Type B pancreatic cell (in vitro differentiated cells): Measurements from ENCODE around the gene RNH1. TPM values are rescaled to one million over a fixed set of nuclear protein-coding genes. Genes with fewer than 3 reads are reported as not detected.
"Not testable (repeated sequence)": the region's sequence is repeated elsewhere in the genome, so short reads cannot be mapped to it uniquely, and the experiment has no call there.

Source experiments
- DNase-seq: peaks from one replicate; pipeline ENCODE4 v3.0.0; 2021; ENCODE audit warnings: mixed read lengths; ENCODE audit not compliant: unreplicated experiment; ENCODE audit errors: extremely low spot score
- H3K27ac Mint-ChIP-seq: 2 replicates; pipeline ENCODE4 v1.8.0; 2021; ENCODE audit warnings: mild to moderate bottlenecking, mixed read lengths
- H3K27me3 Mint-ChIP-seq: 2 replicates; pipeline ENCODE4 v1.8.0; 2021; ENCODE audit warnings: mixed read lengths
- H3K36me3 Mint-ChIP-seq: 2 replicates; pipeline ENCODE4 v1.8.0; 2021; ENCODE audit warnings: mixed read lengths
- H3K4me1 Mint-ChIP-seq: one replicate; pipeline ENCODE4 v1.8.0; 2021; ENCODE audit warnings: mixed read lengths; ENCODE audit not compliant: unreplicated experiment
- H3K4me3 Mint-ChIP-seq: 2 replicates; pipeline ENCODE4 v1.8.0; 2021; ENCODE audit warnings: mild to moderate bottlenecking, mixed read lengths
- H3K9me3 Mint-ChIP-seq: 2 replicates; pipeline ENCODE4 v1.8.0; 2021; ENCODE audit warnings: mixed read lengths
- total RNA-seq: library from RNA; stranded (reverse); gene quantifications from 2 replicates; pipeline ENCODE4 v1.2.1, GENCODE V29; 2021; ENCODE audit warnings: low replicate concordance
- TF ChIP-seq, protein P1 (sequence below): fragments of 200-600 bp; sonication (generic); conservative IDR thresholded peaks from 2 replicates; pipeline ENCODE4 v1.5.0; 2021; ENCODE audit warnings: antibody characterized with exemption, mild to moderate bottlenecking

RNH1 gene
- total RNA-seq, 1 donor from 2014 or later = 84.5 TPM

DNA sequence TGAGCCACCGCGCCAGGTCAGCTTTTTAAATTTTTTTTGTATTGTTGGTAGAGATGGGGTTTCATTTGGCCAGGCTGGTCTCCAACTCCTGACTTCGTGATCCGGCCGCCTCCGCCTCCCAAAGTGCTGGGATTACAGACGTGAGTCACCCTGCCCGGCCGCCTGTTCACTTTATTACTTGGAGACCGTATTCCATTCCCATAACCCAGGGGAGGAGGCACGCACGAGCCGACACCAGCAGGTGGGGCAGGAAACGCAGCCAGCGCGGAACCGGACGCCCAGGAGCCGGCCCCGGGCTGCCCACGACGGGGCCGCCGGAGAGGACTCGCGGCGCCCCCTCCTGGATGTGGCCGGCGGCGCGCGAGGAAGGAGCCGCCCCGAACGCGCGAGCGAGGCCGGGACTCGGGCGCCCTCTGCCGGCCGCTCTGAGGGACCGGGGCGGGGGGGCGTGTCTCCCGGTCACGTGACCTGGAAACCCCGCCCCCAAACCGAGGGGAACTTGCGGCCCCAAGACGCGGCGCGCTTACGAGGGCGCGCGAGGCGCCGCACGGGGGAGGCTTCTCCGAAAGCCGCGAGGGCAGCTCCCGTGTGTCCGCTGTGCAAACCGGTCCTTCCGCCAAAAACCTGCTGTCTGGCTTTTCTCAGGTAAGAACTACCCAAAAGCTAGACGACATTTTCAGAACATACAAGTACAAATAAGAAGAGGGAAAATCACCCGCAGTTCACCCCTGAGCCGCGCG lies 11.6 kb upstream of the RNH1 start:
- TF ChIP-seq, protein P1, sequence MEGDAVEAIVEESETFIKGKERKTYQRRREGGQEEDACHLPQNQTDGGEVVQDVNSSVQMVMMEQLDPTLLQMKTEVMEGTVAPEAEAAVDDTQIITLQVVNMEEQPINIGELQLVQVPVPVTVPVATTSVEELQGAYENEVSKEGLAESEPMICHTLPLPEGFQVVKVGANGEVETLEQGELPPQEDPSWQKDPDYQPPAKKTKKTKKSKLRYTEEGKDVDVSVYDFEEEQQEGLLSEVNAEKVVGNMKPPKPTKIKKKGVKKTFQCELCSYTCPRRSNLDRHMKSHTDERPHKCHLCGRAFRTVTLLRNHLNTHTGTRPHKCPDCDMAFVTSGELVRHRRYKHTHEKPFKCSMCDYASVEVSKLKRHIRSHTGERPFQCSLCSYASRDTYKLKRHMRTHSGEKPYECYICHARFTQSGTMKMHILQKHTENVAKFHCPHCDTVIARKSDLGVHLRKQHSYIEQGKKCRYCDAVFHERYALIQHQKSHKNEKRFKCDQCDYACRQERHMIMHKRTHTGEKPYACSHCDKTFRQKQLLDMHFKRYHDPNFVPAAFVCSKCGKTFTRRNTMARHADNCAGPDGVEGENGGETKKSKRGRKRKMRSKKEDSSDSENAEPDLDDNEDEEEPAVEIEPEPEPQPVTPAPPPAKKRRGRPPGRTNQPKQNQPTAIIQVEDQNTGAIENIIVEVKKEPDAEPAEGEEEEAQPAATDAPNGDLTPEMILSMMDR = peak; percentile 100
- Mint-ChIP-seq H3K27ac (peak overlapping the region; percentile 76), H3K36me3 (peaks cover 26% of the 10 kb centered on the region), H3K9me3 (no peaks in the 10 kb centered on the region), H3K4me1 (peaks cover 3% of the 10 kb centered on the region), H3K27me3 (no peaks in the 10 kb centered on the region), H3K4me3 (peak overlapping the region; percentile 76)
- peak; percentile 87 for DNase-seq

- H3K27ac Mint-ChIP-seq = peak overlapping the region; percentile 81
Measured at GRCh38 chr11:516918-517685, 10.1 kb upstream of the RNH1 start.

DNA sequence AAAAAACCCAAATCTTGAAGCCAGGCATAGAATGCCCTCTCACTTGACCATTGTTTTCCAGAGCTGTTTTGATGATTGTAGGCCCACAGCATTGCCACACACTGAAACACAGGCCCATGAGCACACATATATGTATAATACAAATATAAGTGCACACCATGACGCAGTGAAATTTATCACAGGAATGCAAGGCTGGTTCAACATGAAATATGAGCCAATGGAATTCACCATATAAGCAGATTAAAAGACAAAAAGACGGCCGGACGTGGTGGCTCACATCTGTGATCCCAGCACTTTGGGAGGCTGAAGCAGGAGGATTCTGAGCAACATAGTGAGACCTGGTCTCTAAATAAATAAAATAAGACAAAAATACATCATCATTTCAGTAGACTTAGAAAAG lies 9.4 kb upstream of the RNH1 start:
- no peak for DNase-seq
- Mint-ChIP-seq H3K4me1 (peaks cover 3% of the 10 kb centered on the region), H3K4me3 (no peak overlapping the region), H3K27me3 (no peaks in the 10 kb centered on the region), H3K9me3 (no peaks in the 10 kb centered on the region), H3K36me3 (peaks cover 35% of the 10 kb centered on the region), H3K27ac (no peak overlapping the region)
- TF ChIP-seq, protein P1 = no peak

More at GRCh38 chr11:516918-517685, 10.1 kb upstream of the RNH1 start:
- H3K4me1 Mint-ChIP-seq, H3K4me3 Mint-ChIP-seq, H3K9me3 Mint-ChIP-seq, H3K27me3 Mint-ChIP-seq: not testable (repeated sequence)
- H3K36me3 Mint-ChIP-seq = peaks cover 31% of the 10 kb centered on the region
- DNase-seq = peak; percentile 68

DNA sequence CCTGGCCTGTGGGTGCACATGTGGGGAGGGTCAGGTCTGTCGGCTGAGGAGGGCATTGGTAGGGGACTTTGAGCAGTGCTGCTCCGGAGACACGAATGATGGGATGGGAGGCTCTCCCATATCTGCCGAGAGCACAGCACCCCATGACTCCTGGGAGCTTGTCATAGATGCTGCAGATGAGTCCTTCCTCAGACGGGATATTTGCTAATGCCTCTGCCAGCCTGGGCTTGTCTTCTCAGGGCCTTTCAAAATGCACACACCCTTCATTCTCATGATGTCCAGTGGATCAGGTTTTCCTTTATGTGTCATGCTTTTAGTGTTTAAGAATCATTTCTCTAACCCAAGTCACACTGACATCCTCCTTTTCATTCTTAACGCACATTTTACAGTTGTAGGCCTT lies 8.1 kb upstream of the RNH1 start:
- H3K27ac Mint-ChIP-seq = peak overlapping the region; percentile 79
- peaks cover 29% of the 10 kb centered on the region for H3K36me3 Mint-ChIP-seq
- no peak for DNase-seq
- no peaks in the 10 kb centered on the region for H3K27me3 Mint-ChIP-seq
- H3K9me3 Mint-ChIP-seq = no peaks in the 10 kb centered on the region
- peak overlapping the region; percentile 32 for H3K4me3 Mint-ChIP-seq
- peaks cover 3% of the 10 kb centered on the region for H3K4me1 Mint-ChIP-seq
- TF ChIP-seq, protein P1 = no peak

DNA sequence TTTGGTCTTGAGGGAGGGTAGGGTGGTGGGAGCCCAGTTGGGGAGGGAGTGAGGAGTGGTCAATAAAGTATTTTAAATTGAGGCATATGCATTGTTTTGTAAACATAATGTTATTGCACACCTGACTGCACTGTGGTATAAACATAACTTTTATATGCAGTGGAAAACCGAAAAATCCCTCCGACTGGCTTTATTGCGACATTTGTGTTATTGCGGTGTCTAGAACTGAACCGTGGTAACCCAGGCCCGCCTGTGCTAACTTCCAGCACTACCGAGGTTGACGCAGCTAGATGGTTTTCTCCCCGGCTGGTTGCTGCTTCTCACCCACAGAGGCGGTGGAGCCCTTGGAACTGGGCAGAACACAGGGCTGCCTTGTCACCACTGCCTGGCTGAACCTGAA lies 7.6 kb upstream of the RNH1 start:
- H3K27me3 Mint-ChIP-seq = no peaks in the 10 kb centered on the region
- peaks cover 3% of the 10 kb centered on the region for H3K4me1 Mint-ChIP-seq
- DNase-seq = no peak
- no peak overlapping the region for H3K4me3 Mint-ChIP-seq
- peaks cover 33% of the 10 kb centered on the region for H3K36me3 Mint-ChIP-seq
- TF ChIP-seq, protein P1 = no peak
- H3K9me3 Mint-ChIP-seq = no peaks in the 10 kb centered on the region
- peak overlapping the region; percentile 79 for H3K27ac Mint-ChIP-seq
